Measurements from ENCODE around the gene TBC1D9.

The TBC1D9 gene

GRCh38 chr4:140756319-140757231 lies at the start of gene TBC1D9:
TBC1D9 (minus strand) TSS chr4:140756385; CDS start chr4:140756045, 340 bp downstream.
- TF ChIP-seq L3MBTL2 (conservative IDR thresholded peaks at IDR 0.05) = peak; percentile 85
- 0 out of 2 replicates have a peak, but pooled peaks have one; percentile 44 for TF ChIP-seq ARNT (IDR thresholded peaks at IDR 0.05)
- no peak for TF ChIP-seq FOXK2 (IDR thresholded peaks at IDR 0.05)
- TF ChIP-seq LEF1 (IDR thresholded peaks at IDR 0.05; ENCODE audit: borderline replicate concordance) = 0 out of 2 replicates have a peak, but pooled peaks have one; percentile 56
- TF ChIP-seq PKNOX1 (IDR thresholded peaks at IDR 0.05) = no peak
- TF ChIP-seq CTBP1 (IDR thresholded peaks at IDR 0.05; ENCODE audit: borderline replicate concordance) = peak; percentile 51; the same call in 1 of the 2 replicates
- TF ChIP-seq HDGF (IDR thresholded peaks at IDR 0.05; ENCODE audit: borderline replicate concordance) = no peak
- POLR2A ChIA-PET = interaction anchor here (0.6 to 2.4 kb wide), 42 partner anchors 8 to 1209 kb away, joined by 3 to 12 read pairs (median 4); partner anchors contain the start of genes CLGN and SCOC

GRCh38 chr4:140805293-140805692 lies 49.1 kb upstream of the TBC1D9 start:
- POLR2A ChIA-PET = no interaction called here
- no peak for TF ChIP-seq PKNOX1 (IDR thresholded peaks at IDR 0.05)
- no peak for DNase-seq (ENCODE audit: extremely low spot score)
- CTCF ChIA-PET = no interaction called here

More at GRCh38 chr4:140756319-140757231, at the start of gene TBC1D9:
- peak; percentile 75 for DNase-seq (ENCODE audit: extremely low spot score)
- CTCF ChIA-PET = interaction anchor here (0.6 to 1.8 kb wide), 5 partner anchors 13 to 1590 kb away, joined by 3 to 9 read pairs (median 3); no protein-coding TSS in a partner anchor

GRCh38 chr4:140802591-140802990 lies 46.4 kb upstream of the TBC1D9 start:
- CTCF ChIA-PET = no interaction called here
- DNase-seq (ENCODE audit: extremely low spot score) = no peak
- POLR2A ChIA-PET = interaction anchor here (2.8 kb wide), 1 partner anchor 46 kb away, joined by 7 read pairs; the partner anchor contains the start of gene TBC1D9
- no peak for TF ChIP-seq SP1 (IDR thresholded peaks at IDR 0.05)
- no peak for TF ChIP-seq NFRKB (IDR thresholded peaks at IDR 0.05)
- TF ChIP-seq ZNF384 (IDR thresholded peaks at IDR 0.05) = no peak
- no peak for TF ChIP-seq L3MBTL2 (conservative IDR thresholded peaks at IDR 0.05)
- TF ChIP-seq BHLHE40 (IDR thresholded peaks at IDR 0.05; ENCODE audit: borderline replicate concordance) = no peak
- no peak for TF ChIP-seq TARDBP (IDR thresholded peaks at IDR 0.05)
- TF ChIP-seq FOXM1 (IDR thresholded peaks at IDR 0.05; ENCODE audit: borderline replicate concordance) = no peak

GRCh38 chr4:140800666-140801065 lies 44.5 kb upstream of the TBC1D9 start:
- no peak for DNase-seq (ENCODE audit: extremely low spot score)
- ChIA-PET CTCF (no interaction called here), POLR2A (interaction anchor here (2.8 kb wide), 1 partner anchor 44 kb away, joined by 7 read pairs; the partner anchor contains the start of gene TBC1D9)
- TF ChIP-seq SUZ12 (IDR thresholded peaks at IDR 0.05) (no peak), BHLHE40 (IDR thresholded peaks at IDR 0.05; ENCODE audit: borderline replicate concordance) (no peak), SP1 (IDR thresholded peaks at IDR 0.05) (no peak), ARNT (IDR thresholded peaks at IDR 0.05) (no peak), CTBP1 (IDR thresholded peaks at IDR 0.05; ENCODE audit: borderline replicate concordance) (no peak), FOXK2 (IDR thresholded peaks at IDR 0.05) (no peak), HDGF (IDR thresholded peaks at IDR 0.05; ENCODE audit: borderline replicate concordance) (no peak), ZNF384 (IDR thresholded peaks at IDR 0.05) (no peak), ELF4 (IDR thresholded peaks at IDR 0.05) (no peak), L3MBTL2 (conservative IDR thresholded peaks at IDR 0.05) (no peak), PKNOX1 (IDR thresholded peaks at IDR 0.05) (no peak), LEF1 (IDR thresholded peaks at IDR 0.05; ENCODE audit: borderline replicate concordance) (no peak), TARDBP (IDR thresholded peaks at IDR 0.05) (no peak)

GRCh38 chr4:140799686-140800225 lies 43.6 kb upstream of the TBC1D9 start:
- ChIA-PET POLR2A (interaction anchor here (2.8 kb wide), 1 partner anchor 43 kb away, joined by 7 read pairs; the partner anchor contains the start of gene TBC1D9), CTCF (no interaction called here)
- DNase-seq (ENCODE audit: extremely low spot score) = no peak
- no peak for TF ChIP-seq ZNF384 (IDR thresholded peaks at IDR 0.05)
- no peak for TF ChIP-seq HDGF (IDR thresholded peaks at IDR 0.05; ENCODE audit: borderline replicate concordance)
- no peak for TF ChIP-seq TARDBP (IDR thresholded peaks at IDR 0.05)
- no peak for TF ChIP-seq BHLHE40 (IDR thresholded peaks at IDR 0.05; ENCODE audit: borderline replicate concordance)
- TF ChIP-seq CTBP1 (IDR thresholded peaks at IDR 0.05; ENCODE audit: borderline replicate concordance) = no peak
- TF ChIP-seq FOXK2 (IDR thresholded peaks at IDR 0.05) = no peak
- no peak for TF ChIP-seq FOXA1 (IDR thresholded peaks at IDR 0.05)
- no peak for TF ChIP-seq ELF4 (IDR thresholded peaks at IDR 0.05)
- no peak for TF ChIP-seq L3MBTL2 (conservative IDR thresholded peaks at IDR 0.05)
- TF ChIP-seq LEF1 (IDR thresholded peaks at IDR 0.05; ENCODE audit: borderline replicate concordance) = no peak
- no peak for TF ChIP-seq SP1 (IDR thresholded peaks at IDR 0.05)
- no peak for TF ChIP-seq PKNOX1 (IDR thresholded peaks at IDR 0.05)

Measured in HEK293T (cell line).